ENCODE results near the gene RPL7A. TPM values are rescaled to one million over a fixed set of nuclear protein-coding genes. Genes with fewer than 3 reads are reported as not detected.

RPL7A gene
- total and polyA plus RNA-seq, 2 of the 13 experiments (the other 11 are each of a cell fraction or from before 2014, with no cell fraction given), result 2,401 to 2,938 TPM

GRCh38 chr9:133347515-133347984 lies 468 bp upstream of the RPL7A start (continued):
- TF ChIP-seq BCL6 (CRISPR knock-in tag; IDR thresholded peaks at IDR 0.05), result no peak
- TF ChIP-seq, protein P1, sequence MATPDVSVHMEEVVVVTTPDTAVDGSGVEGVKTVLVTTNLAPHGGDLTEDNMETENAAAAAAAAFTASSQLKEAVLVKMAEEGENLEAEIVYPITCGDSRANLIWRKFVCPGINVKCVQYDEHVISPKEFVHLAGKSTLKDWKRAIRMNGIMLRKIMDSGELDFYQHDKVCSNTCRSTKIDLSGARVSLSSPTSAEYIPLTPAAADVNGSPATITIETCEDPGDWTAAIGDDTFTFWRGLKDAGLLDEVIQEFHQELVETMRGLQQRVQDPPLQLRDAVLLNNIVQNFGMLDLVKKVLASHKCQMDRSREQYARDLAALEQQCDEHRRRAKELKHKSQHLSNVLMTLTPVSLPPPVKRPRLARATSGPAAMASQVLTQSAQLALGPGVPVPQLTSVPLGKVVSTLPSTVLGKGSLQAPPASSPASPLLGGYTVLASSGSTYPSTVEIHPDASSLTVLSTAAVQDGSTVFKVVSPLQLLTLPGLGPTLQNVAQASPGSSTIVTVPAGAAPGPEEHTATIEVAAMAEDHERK (CRISPR knock-in tag; IDR thresholded peaks at IDR 0.05; ENCODE audit: low read depth), result no peak
- no peak for TF ChIP-seq TP53 (CRISPR knock-in tag; conservative IDR thresholded peaks at IDR 0.05)
- no peak for TF ChIP-seq CEBPB (IDR thresholded peaks at IDR 0.05; ENCODE audit: borderline replicate concordance, low read depth, low read length)
- no peak for TF ChIP-seq TBX3 (IDR thresholded peaks at IDR 0.05; ENCODE audit: borderline replicate concordance)
- TF ChIP-seq ZNF615 (CRISPR knock-in tag; IDR thresholded peaks at IDR 0.05; ENCODE audit: borderline replicate concordance), result no peak
- TF ChIP-seq ELF3 (CRISPR knock-in tag; IDR thresholded peaks at IDR 0.05), result no peak
- TF ChIP-seq ZSCAN25 (CRISPR knock-in tag; IDR thresholded peaks at IDR 0.05), result no peak
- no peak for TF ChIP-seq KDM4B (CRISPR knock-in tag; IDR thresholded peaks at IDR 0.05)
- no peak for TF ChIP-seq ZNF768 (CRISPR knock-in tag; IDR thresholded peaks at IDR 0.05)
- no peak for TF ChIP-seq HCFC1 (IDR thresholded peaks at IDR 0.05; ENCODE audit: low read depth, low read length)
- no peak for TF ChIP-seq ZNF354B (CRISPR knock-in tag; IDR thresholded peaks at IDR 0.05)
- TF ChIP-seq, protein P2, sequence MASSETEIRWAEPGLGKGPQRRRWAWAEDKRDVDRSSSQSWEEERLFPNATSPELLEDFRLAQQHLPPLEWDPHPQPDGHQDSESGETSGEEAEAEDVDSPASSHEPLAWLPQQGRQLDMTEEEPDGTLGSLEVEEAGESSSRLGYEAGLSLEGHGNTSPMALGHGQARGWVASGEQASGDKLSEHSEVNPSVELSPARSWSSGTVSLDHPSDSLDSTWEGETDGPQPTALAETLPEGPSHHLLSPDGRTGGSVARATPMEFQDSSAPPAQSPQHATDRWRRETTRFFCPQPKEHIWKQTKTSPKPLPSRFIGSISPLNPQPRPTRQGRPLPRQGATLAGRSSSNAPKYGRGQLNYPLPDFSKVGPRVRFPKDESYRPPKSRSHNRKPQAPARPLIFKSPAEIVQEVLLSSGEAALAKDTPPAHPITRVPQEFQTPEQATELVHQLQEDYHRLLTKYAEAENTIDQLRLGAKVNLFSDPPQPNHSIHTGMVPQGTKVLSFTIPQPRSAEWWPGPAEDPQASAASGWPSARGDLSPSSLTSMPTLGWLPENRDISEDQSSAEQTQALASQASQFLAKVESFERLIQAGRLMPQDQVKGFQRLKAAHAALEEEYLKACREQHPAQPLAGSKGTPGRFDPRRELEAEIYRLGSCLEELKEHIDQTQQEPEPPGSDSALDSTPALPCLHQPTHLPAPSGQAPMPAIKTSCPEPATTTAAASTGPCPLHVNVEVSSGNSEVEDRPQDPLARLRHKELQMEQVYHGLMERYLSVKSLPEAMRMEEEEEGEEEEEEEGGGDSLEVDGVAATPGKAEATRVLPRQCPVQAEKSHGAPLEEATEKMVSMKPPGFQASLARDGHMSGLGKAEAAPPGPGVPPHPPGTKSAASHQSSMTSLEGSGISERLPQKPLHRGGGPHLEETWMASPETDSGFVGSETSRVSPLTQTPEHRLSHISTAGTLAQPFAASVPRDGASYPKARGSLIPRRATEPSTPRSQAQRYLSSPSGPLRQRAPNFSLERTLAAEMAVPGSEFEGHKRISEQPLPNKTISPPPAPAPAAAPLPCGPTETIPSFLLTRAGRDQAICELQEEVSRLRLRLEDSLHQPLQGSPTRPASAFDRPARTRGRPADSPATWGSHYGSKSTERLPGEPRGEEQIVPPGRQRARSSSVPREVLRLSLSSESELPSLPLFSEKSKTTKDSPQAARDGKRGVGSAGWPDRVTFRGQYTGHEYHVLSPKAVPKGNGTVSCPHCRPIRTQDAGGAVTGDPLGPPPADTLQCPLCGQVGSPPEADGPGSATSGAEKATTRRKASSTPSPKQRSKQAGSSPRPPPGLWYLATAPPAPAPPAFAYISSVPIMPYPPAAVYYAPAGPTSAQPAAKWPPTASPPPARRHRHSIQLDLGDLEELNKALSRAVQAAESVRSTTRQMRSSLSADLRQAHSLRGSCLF (CRISPR knock-in tag; IDR thresholded peaks at IDR 0.05; ENCODE audit: borderline replicate concordance), result no peak
- TF ChIP-seq TBP (CRISPR knock-in tag; IDR thresholded peaks at IDR 0.05), result no peak
- TF ChIP-seq ZNF558 (CRISPR knock-in tag; IDR thresholded peaks at IDR 0.05; ENCODE audit: borderline replicate concordance), result no peak
- no peak for TF ChIP-seq NCOR1 (IDR thresholded peaks at IDR 0.05; ENCODE audit: borderline replicate concordance, low read length)
- TF ChIP-seq NFE2L2 (IDR thresholded peaks at IDR 0.05; ENCODE audit: low read length), result no peak
- no peak for TF ChIP-seq PRPF4 (IDR thresholded peaks at IDR 0.05; ENCODE audit: low read depth, low read length, poor library complexity, severe bottlenecking)
- TF ChIP-seq MLX (CRISPR knock-in tag; IDR thresholded peaks at IDR 0.05), result no peak
- no peak for TF ChIP-seq MAFK (conservative IDR thresholded peaks at IDR 0.05 in 1 of 2, IDR thresholded peaks at IDR 0.05 in 1 of 2; ENCODE audit: low read length in 2 of 2)
- no peak for TF ChIP-seq PAWR (CRISPR knock-in tag; IDR thresholded peaks at IDR 0.05; ENCODE audit: borderline replicate concordance)
- TF ChIP-seq NR2C2 (CRISPR knock-in tag; IDR thresholded peaks at IDR 0.05; ENCODE audit: borderline replicate concordance), result no peak
- TF ChIP-seq, protein P3, sequence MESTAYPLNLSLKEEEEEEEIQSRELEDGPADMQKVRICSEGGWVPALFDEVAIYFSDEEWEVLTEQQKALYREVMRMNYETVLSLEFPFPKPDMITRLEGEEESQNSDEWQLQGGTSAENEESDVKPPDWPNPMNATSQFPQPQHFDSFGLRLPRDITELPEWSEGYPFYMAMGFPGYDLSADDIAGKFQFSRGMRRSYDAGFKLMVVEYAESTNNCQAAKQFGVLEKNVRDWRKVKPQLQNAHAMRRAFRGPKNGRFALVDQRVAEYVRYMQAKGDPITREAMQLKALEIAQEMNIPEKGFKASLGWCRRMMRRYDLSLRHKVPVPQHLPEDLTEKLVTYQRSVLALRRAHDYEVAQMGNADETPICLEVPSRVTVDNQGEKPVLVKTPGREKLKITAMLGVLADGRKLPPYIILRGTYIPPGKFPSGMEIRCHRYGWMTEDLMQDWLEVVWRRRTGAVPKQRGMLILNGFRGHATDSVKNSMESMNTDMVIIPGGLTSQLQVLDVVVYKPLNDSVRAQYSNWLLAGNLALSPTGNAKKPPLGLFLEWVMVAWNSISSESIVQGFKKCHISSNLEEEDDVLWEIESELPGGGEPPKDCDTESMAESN (CRISPR knock-in tag; conservative IDR thresholded peaks at IDR 0.05), result no peak
- TF ChIP-seq MED13 (CRISPR knock-in tag; IDR thresholded peaks at IDR 0.05), result no peak

All from HepG2 (cell line).